HUES6 (cell line): ENCODE measurements around the gene KCNK4.
"Not testable (repeated sequence)": the region's sequence is repeated elsewhere in the genome, so short reads cannot be mapped to it uniquely, and the experiment has no call there.

Experiments
- H3K27ac ChIP-seq: 2 replicates; pipeline ENCODE4 v1.7.0; 2013; ENCODE audit warnings: low read depth, mild to moderate bottlenecking, low read length, inconsistent platforms
- H3K27me3 ChIP-seq: 2 replicates; pipeline ENCODE4 v1.6.1; 2013; ENCODE audit warnings: low read length; ENCODE audit not compliant: control insufficient read depth, insufficient read depth
- H3K36me3 ChIP-seq: 2 replicates; pipeline ENCODE4 v1.6.1; 2013; ENCODE audit warnings: low read length; ENCODE audit not compliant: control insufficient read depth, insufficient read depth
- H3K4me1 ChIP-seq: 2 replicates; pipeline ENCODE4 v1.6.1; 2013; ENCODE audit warnings: low read length; ENCODE audit not compliant: control insufficient read depth, insufficient read depth
- H3K4me3 ChIP-seq: 2 replicates; pipeline ENCODE4 v1.5.1; 2013; ENCODE audit warnings: low read depth, low read length
- H3K9ac ChIP-seq: one replicate; pipeline ENCODE4 v1.6.1; 2013; ENCODE audit warnings: mild to moderate bottlenecking, low read length
- H3K9me3 ChIP-seq: 2 replicates; pipeline ENCODE4 v1.6.1; 2013; ENCODE audit warnings: low read depth, low read length; ENCODE audit not compliant: control insufficient read depth, insufficient read depth

KCNK4 gene

DNA sequence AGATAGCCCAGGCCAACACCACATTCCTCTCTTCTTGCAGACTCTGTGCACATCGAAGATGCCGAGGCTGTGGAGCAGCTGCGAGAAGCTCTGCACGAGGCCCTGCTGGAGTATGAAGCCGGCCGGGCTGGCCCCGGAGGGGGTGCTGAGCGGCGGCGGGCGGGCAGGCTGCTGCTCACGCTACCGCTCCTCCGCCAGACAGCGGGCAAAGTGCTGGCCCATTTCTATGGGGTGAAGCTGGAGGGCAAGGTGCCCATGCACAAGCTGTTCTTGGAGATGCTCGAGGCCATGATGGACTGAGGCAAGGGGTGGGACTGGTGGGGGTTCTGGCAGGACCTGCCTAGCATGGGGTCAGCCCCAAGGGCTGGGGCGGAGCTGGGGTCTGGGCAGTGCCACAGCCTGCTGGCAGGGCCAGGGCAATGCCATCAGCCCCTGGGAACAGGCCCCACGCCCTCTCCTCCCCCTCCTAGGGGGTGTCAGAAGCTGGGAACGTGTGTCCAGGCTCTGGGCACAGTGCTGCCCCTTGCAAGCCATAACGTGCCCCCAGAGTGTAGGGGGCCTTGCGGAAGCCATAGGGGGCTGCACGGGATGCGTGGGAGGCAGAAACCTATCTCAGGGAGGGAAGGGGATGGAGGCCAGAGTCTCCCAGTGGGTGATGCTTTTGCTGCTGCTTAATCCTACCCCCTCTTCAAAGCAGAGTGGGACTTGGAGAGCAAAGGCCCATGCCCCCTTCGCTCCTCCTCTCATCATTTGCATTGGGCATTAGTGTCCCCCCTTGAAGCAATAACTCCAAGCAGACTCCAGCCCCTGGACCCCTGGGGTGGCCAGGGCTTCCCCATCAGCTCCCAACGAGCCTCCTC, 24.8 kb downstream of the KCNK4 start:
- H3K36me3 ChIP-seq: peaks cover 47% of the 10 kb centered on the region
- peak overlapping the region; percentile 86; the same call in 1 of the 2 replicates for H3K4me3 ChIP-seq
- H3K9ac ChIP-seq, H3K4me1 ChIP-seq, H3K27me3 ChIP-seq, H3K27ac ChIP-seq, H3K9me3 ChIP-seq: not testable (repeated sequence)

DNA sequence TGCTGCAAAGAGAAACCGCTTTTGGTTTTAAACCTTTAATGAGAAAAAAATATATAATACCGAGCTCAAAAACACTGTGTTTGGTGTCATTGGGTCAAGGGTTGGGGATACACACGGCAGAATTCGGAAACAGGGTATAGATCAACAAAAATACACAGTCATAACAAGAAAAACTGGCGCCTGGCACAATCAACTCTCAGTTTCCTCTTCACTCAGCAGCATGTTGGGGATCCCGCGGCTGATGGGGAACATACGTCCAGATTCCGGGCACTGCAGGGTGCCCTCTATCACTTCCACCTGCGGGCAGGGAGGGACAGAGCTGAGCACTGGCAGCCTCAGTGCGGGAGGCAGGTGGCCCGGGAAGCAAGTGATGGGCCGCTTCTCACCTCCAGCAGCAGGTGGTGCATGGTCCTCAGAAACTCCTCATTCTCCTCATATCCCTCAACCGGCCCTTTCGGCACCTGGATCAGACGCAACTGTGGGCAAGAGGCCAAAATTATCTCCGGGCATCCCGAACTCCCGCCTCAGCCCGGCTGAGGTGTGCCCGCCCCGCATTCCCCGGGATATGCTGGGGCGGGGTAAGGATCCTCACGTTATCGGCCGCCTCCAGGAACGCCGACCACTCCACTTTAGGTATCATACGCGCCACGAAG, 25.7 kb downstream of the KCNK4 start:
- H3K36me3 ChIP-seq: peaks cover 53% of the 10 kb centered on the region

DNA sequence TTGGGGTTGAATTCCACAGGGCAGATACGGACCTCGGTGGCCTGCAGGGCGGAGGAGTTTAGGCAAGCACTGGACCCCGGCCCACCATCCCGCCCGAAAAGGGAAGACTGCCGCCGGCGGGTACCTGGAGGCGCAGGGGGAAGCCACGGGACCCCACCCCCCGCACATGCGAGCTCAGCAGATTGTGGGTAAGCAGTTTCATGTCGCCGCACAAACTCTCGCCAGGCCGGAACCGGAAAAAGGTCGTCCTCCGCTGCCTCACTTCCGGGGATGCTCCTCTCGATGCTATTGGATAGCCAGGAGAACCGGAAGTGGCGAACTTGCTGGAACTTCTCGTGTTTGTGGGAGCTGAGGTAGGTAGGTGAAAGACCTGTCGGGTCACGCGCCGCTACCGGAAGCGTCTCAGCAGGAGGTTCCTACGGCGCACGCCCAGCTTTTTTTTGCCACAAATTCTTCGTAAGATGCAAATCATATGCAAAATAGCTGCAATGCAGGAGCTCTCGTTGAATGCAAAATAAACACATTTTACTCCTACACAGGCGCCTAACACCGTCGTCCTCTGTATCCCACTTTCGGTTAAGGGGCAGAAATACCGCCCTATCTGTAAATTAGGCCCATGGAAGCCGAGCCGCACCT, 26.3 kb downstream of the KCNK4 start, which contains the start of gene TRMT112:
Gene TRMT112 (minus strand): TSS at position 235 of the 636 bp plus-strand sequence. CDS start 33 bp downstream, at position 202.
- Histone ChIP-seq H3K4me3 (peak within 1 kb of the TSS; percentile 86), H3K36me3 (peaks cover 57% of the 10 kb centered on the region), H3K27me3 (no peaks in the 10 kb centered on the region), H3K27ac (peak within 1 kb of the TSS; percentile 96), H3K9me3 (no peaks in the 10 kb centered on the region), H3K4me1 (peaks cover 11% of the 10 kb centered on the region), H3K9ac (peak within 1 kb of the TSS; percentile 91)

More for the DNA sequence above, 25.7 kb downstream of the KCNK4 start:
- H3K27me3 ChIP-seq: no peaks in the 10 kb centered on the region
- H3K4me3 ChIP-seq: peak overlapping the region; percentile 86
- peaks cover 9% of the 10 kb centered on the region for H3K4me1 ChIP-seq
- H3K9me3 ChIP-seq: no peaks in the 10 kb centered on the region
- peak overlapping the region; percentile 91 for H3K9ac ChIP-seq
- peak overlapping the region; percentile 91 for H3K27ac ChIP-seq

DNA sequence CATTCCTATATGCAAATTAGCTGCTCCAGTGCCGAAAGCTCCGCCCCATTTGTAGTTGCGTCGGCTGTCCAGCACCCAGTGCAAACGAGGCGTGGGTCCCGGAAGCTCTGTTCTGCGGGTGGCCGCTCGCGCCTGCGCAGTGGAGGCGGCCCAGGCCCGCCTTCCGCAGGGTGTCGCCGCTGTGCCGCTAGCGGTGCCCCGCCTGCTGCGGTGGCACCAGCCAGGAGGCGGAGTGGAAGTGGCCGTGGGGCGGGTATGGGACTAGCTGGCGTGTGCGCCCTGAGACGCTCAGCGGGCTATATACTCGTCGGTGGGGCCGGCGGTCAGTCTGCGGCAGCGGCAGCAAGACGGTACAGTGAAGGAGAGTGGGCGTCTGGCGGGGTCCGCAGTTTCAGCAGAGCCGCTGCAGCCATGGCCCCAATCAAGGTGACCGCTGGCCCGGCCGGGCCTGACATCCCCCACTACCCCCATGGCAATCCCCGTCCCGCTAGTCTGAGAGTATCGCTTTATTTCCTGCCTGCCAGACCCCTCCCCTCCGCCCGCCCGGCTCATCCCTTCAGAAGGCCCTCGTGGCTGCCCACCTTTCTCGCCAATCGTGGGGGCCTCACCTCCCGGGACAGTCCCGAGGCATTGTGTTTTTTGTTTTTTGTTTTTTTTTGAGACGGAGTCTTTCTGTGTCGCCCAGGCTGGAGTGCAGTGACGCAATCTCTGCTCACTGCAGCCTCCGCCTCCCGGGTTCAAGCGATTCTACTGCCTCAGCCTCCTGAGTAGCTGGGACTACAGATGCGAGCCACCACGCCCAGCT, 27.1 kb downstream of the KCNK4 start, which contains the start of gene PRDX5:
Gene PRDX5 (plus strand): TSS at position 161 of the 805 bp plus-strand sequence. CDS start 95 bp downstream, at position 256.
- H3K4me1 ChIP-seq: peaks cover 18% of the 10 kb centered on the region
- H3K27me3 ChIP-seq: no peaks in the 10 kb centered on the region
- H3K36me3 ChIP-seq: peaks cover 57% of the 10 kb centered on the region
- peak within 1 kb of the TSS; percentile 91 for H3K9ac ChIP-seq
- peak within 1 kb of the TSS; percentile 96 for H3K27ac ChIP-seq
- H3K4me3 ChIP-seq: peak within 1 kb of the TSS; percentile 86
- no peaks in the 10 kb centered on the region for H3K9me3 ChIP-seq

DNA sequence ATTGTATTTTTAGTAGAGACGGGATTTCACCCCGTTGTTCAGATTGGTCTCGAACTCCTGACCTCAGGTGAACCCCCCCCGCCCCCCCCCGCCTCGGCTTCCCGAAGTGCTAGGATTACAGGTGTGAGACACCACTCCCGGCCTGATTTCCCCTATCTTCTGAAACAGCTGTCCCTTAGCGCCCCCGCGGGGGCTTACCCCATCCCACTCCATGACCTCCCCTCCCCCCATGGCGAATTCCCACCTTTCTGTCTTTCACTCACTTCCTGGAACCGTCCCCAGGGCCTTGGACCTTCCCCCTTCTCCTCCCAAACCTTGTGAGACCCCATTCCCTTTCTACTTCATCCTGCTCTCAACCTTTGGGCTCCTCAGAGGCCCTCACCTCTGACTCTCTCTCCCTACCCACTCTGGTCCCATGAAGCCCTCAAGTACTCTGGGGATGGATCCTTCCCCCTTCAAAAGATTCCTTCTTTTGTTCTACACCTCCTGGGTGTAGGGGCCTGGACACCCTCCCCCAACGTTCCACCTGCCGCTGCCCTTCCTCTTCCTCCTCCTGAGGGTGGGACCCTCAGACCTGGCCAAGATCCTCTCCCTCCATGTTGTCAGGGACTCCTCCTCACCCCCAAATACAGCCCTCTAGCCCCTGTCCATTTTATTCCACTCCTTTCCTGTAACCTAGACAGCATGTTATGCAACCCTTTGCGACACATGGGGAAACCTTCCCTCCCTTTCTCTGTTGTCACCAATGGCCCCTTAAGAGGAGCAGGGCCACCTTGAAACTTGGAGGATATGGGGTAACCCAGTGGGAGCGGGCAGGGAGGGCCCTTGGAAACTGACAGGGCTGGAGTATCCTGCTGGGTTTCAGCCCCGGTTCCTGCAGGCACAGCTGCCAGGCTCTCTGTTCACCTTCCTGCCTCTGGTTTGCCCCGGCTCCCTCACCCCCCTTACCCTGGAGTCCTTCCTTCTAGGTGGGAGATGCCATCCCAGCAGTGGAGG, 28.0 kb downstream of the KCNK4 start:
- peaks cover 26% of the 10 kb centered on the region for H3K4me1 ChIP-seq
- no peaks in the 10 kb centered on the region for H3K27me3 ChIP-seq
- H3K4me3 ChIP-seq: peak overlapping the region; percentile 86
- peaks cover 54% of the 10 kb centered on the region for H3K36me3 ChIP-seq
- H3K9me3 ChIP-seq: no peaks in the 10 kb centered on the region
- H3K9ac ChIP-seq: peak overlapping the region; percentile 91
- peak overlapping the region; percentile 41; the same call in 1 of the 2 replicates for H3K27ac ChIP-seq

DNA sequence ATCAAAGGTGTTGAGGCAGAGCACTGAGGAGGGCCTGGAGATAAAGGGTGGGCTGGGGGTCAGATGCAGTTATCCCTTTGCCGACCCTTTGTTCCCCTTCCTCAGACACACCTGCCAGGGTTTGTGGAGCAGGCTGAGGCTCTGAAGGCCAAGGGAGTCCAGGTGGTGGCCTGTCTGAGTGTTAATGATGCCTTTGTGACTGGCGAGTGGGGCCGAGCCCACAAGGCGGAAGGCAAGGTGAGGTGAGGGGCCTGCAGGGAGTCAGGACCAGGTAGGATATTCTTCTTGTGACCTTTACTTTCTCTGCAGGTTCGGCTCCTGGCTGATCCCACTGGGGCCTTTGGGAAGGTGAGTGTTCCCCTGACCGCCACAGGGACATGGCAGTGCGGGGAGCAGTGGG, 29.5 kb downstream of the KCNK4 start:
- Histone ChIP-seq H3K27me3 (no peaks in the 10 kb centered on the region), H3K36me3 (peaks cover 39% of the 10 kb centered on the region), H3K27ac (no peak overlapping the region), H3K9ac (no peak overlapping the region), H3K4me1 (peaks cover 33% of the 10 kb centered on the region), H3K4me3 (no peak overlapping the region), H3K9me3 (no peaks in the 10 kb centered on the region)

DNA sequence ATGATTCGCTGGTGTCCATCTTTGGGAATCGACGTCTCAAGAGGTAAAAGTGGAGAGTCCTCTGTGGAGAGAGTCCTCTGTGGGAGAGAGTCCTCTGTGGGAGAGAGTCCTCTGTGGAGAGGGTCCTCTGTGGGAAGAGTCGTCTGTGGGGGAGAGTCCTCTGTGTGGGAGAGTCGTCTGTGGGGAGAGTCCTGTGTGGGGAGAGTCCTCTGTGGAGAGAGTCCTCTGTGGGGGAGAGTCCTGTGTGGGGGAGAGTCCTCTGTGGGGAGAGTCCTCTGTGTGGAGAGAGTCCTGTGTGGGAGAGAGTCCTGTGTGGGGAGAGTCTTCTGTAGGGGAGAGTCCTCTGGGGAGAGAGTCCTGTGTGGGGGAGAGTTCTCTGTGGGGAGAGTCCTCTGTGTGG, 29.9 kb downstream of the KCNK4 start:
- Histone ChIP-seq H3K4me1 (peaks cover 33% of the 10 kb centered on the region), H3K27me3 (no peaks in the 10 kb centered on the region), H3K4me3 (no peak overlapping the region), H3K27ac (no peak overlapping the region), H3K36me3 (peaks cover 38% of the 10 kb centered on the region), H3K9me3 (no peaks in the 10 kb centered on the region), H3K9ac (no peak overlapping the region)

DNA sequence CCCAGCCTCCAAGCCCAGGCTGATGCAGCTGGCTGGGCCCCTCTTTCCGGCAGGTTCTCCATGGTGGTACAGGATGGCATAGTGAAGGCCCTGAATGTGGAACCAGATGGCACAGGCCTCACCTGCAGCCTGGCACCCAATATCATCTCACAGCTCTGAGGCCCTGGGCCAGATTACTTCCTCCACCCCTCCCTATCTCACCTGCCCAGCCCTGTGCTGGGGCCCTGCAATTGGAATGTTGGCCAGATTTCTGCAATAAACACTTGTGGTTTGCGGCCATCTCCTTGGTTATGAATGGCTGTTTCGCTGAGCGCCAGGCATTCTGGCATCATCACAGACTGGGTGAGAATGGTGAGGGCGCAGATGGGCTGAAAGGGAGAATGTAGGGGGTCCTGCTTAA, 30.4 kb downstream of the KCNK4 start:
- H3K27me3 ChIP-seq: no peaks in the 10 kb centered on the region
- no peak overlapping the region for H3K27ac ChIP-seq
- no peak overlapping the region for H3K4me3 ChIP-seq
- H3K4me1 ChIP-seq: peaks cover 33% of the 10 kb centered on the region
- no peaks in the 10 kb centered on the region for H3K9me3 ChIP-seq
- H3K36me3 ChIP-seq: peaks cover 34% of the 10 kb centered on the region
- no peak overlapping the region for H3K9ac ChIP-seq

DNA sequence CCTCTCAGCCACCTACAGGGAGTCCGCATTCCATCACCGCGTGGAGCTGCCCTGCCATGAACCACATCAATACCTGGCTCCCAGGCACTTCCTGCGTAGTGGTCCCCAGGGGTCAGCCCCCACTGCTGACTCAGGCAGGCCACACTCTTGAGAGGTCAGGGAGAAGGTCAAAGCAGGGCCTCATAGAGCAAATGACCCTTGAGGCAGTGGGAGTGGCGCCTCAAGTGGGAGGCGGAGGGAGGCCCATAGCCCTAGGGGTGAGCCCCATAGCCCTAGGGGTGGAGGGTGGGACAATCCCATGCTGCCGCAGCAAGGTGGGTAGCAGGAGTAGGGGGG, 31.8 kb downstream of the KCNK4 start:
- no peak overlapping the region for H3K27ac ChIP-seq
- H3K4me3 ChIP-seq: no peak overlapping the region
- no peaks in the 10 kb centered on the region for H3K9me3 ChIP-seq
- no peak overlapping the region for H3K9ac ChIP-seq
- no peaks in the 10 kb centered on the region for H3K27me3 ChIP-seq
- peaks cover 34% of the 10 kb centered on the region for H3K36me3 ChIP-seq
- H3K4me1 ChIP-seq: peaks cover 33% of the 10 kb centered on the region
